Neural progenitor cell (in vitro differentiated cells): ENCODE results near the gene NIFK. TPM values are rescaled to one million over a fixed set of nuclear protein-coding genes. Genes with fewer than 3 reads are reported as not detected.

Experiments used
- DNase-seq: peaks from one replicate; pipeline ENCODE4 v3.0.0-alpha.2; 2016; ENCODE audit warnings: low spot score
- H2AFZ ChIP-seq: fragments of 200-600 bp; sonication (generic); replicated peaks from 2 replicates; pipeline ENCODE4 v1.6.1; 2016; ENCODE audit warnings: antibody characterized with exemption
- H3F3A ChIP-seq: fragments of 200-600 bp; sonication (generic); 2 replicates; pipeline ENCODE4 v1.6.1; 2016; ENCODE audit warnings: antibody characterized with exemption, low read depth
- H3K27ac ChIP-seq: fragments of 200-600 bp; sonication (generic); 2 replicates; pipeline ENCODE4 v1.5.1; 2016; ENCODE audit warnings: mild to moderate bottlenecking
- H3K27me3 ChIP-seq: fragments of 200-600 bp; sonication (generic); 2 replicates; pipeline ENCODE4 v1.6.1; 2016; ENCODE audit warnings: mild to moderate bottlenecking, moderate library complexity
- H3K36me3 ChIP-seq: fragments of 200-600 bp; sonication (generic); 2 replicates; pipeline ENCODE4 v1.5.1; 2016
- H3K4me1 ChIP-seq: fragments of 200-600 bp; sonication (generic); 2 replicates; pipeline ENCODE4 v1.6.1; 2016; ENCODE audit warnings: mixed run types
- H3K4me2 ChIP-seq: fragments of 200-600 bp; sonication (generic); 2 replicates; pipeline ENCODE4 v1.6.1; 2016
- H3K4me3 ChIP-seq: fragments of 200-600 bp; sonication (generic); 2 replicates; pipeline ENCODE4 v1.5.1; 2016
- H3K79me2 ChIP-seq: fragments of 200-600 bp; sonication (generic); 2 replicates; pipeline ENCODE4 v1.6.1; 2016; ENCODE audit warnings: low read depth
- H3K9ac ChIP-seq: fragments of 200-600 bp; sonication (generic); 2 replicates; pipeline ENCODE4 v1.6.1; 2016
- H3K9me3 ChIP-seq: fragments of 200-600 bp; sonication (generic); 2 replicates; pipeline ENCODE4 v1.5.1; 2016; ENCODE audit warnings: low read depth
- H4K20me1 ChIP-seq: fragments of 200-600 bp; sonication (generic); 2 replicates; pipeline ENCODE4 v1.6.1; 2016; ENCODE audit warnings: low read depth
- H3K27ac Mint-ChIP-seq: 3 replicates; pipeline ENCODE4 v1.8.0; 2021; ENCODE audit warnings: mixed read lengths
- H3K27me3 Mint-ChIP-seq: 2 replicates; pipeline ENCODE4 v1.8.0; 2022; ENCODE audit warnings: low read depth, mild to moderate bottlenecking, inconsistent platforms, moderate library complexity, mixed read lengths; ENCODE audit not compliant: insufficient read depth
- H3K36me3 Mint-ChIP-seq: 3 replicates; pipeline ENCODE4 v1.8.0; 2021; ENCODE audit warnings: mixed read lengths
- H3K4me1 Mint-ChIP-seq: 3 replicates; pipeline ENCODE4 v1.8.0; 2021; ENCODE audit warnings: mixed read lengths
- H3K4me3 Mint-ChIP-seq: 3 replicates; pipeline ENCODE4 v1.8.0; 2021; ENCODE audit warnings: mild to moderate bottlenecking, moderate library complexity, mixed read lengths
- H3K9me3 Mint-ChIP-seq: 3 replicates; pipeline ENCODE4 v1.8.0; 2020; ENCODE audit warnings: mixed read lengths
- CTCF ChIP-seq: fragments of 200-600 bp; sonication (generic); IDR thresholded peaks from 2 replicates; pipeline ENCODE4 v1.5.1; 2017; ENCODE audit warnings: antibody characterized with exemption, mild to moderate bottlenecking
- EZH2 ChIP-seq: fragments of 200-600 bp; sonication (generic); IDR thresholded peaks from 2 replicates; pipeline ENCODE4 v1.6.1; 2017; ENCODE audit warnings: antibody characterized with exemption, mild to moderate bottlenecking, moderate library complexity
- EZH2phosphoT487 ChIP-seq: fragments of 200-600 bp; sonication (generic); IDR thresholded peaks from 2 replicates; pipeline ENCODE4 v1.6.1; 2017; ENCODE audit warnings: antibody characterized with exemption
- total RNA-seq: library from RNA; depleted of rRNA; stranded (reverse); fragments of >200 nt; gene quantifications from 2 replicates; pipeline ENCODE4 v1.2.3, GENCODE V29; 2015; ENCODE audit warnings: low replicate concordance

The NIFK gene
- total RNA-seq, 1 donor from 2014 or later, result 126 TPM

- Histone ChIP-seq H2AFZ (no peak overlapping the region), H4K20me1 (no peaks in the 10 kb centered on the region), H3K9ac (no peak overlapping the region), H3K4me2 (no peak overlapping the region), H3K9me3 (no peaks in the 10 kb centered on the region), H3K27me3 (no peaks in the 10 kb centered on the region), H3F3A (peaks cover 13% of the 10 kb centered on the region), H3K36me3 (no peaks in the 10 kb centered on the region), H3K4me3 (no peak overlapping the region), H3K27ac (no peak overlapping the region), H3K79me2 (no peaks in the 10 kb centered on the region), H3K4me1 (no peaks in the 10 kb centered on the region)
- TF ChIP-seq CTCF (no peak), EZH2 (no peak), EZH2phosphoT487 (no peak)
- Mint-ChIP-seq H3K4me3 (no peak overlapping the region), H3K9me3 (no peaks in the 10 kb centered on the region), H3K27ac (no peak overlapping the region), H3K27me3 (peaks cover 2% of the 10 kb centered on the region), H3K4me1 (peaks cover 8% of the 10 kb centered on the region), H3K36me3 (no peaks in the 10 kb centered on the region)
- no peak for DNase-seq
These were observed 41.0 kb upstream of the NIFK start for GRCh38 chr2:121777699-121778058.

GRCh38 chr2:121776885-121777698 lies 40.4 kb upstream of the NIFK start:
- no peak overlapping the region for H3K4me2 ChIP-seq
- Mint-ChIP-seq H3K27me3 (peaks cover 2% of the 10 kb centered on the region), H3K4me3 (no peak overlapping the region), H3K36me3 (no peaks in the 10 kb centered on the region), H3K9me3 (no peaks in the 10 kb centered on the region), H3K4me1 (peaks cover 12% of the 10 kb centered on the region), H3K27ac (no peak overlapping the region)
- no peaks in the 10 kb centered on the region for H3K79me2 ChIP-seq
- no peaks in the 10 kb centered on the region for H4K20me1 ChIP-seq
- H3F3A ChIP-seq, result peaks cover 13% of the 10 kb centered on the region
- no peak overlapping the region for H2AFZ ChIP-seq
- H3K4me1 ChIP-seq, result peaks cover 4% of the 10 kb centered on the region
- no peaks in the 10 kb centered on the region for H3K27me3 ChIP-seq
- H3K9me3 ChIP-seq, result no peaks in the 10 kb centered on the region
- H3K36me3 ChIP-seq, result no peaks in the 10 kb centered on the region
- no peak overlapping the region for H3K4me3 ChIP-seq
- H3K27ac ChIP-seq, result no peak overlapping the region
- H3K9ac ChIP-seq, result no peak overlapping the region
- no peak for DNase-seq
- TF ChIP-seq EZH2 (no peak), EZH2phosphoT487 (no peak), CTCF (no peak)

GRCh38 chr2:121776361-121776760 lies 39.7 kb upstream of the NIFK start:
- H3K4me3 ChIP-seq, result no peak overlapping the region
- Mint-ChIP-seq H3K27me3 (peaks cover 2% of the 10 kb centered on the region), H3K4me3 (no peak overlapping the region), H3K9me3 (no peaks in the 10 kb centered on the region), H3K4me1 (peaks cover 19% of the 10 kb centered on the region), H3K36me3 (no peaks in the 10 kb centered on the region), H3K27ac (no peak overlapping the region)
- no peak overlapping the region for H3K27ac ChIP-seq
- peaks cover 5% of the 10 kb centered on the region for H3K4me1 ChIP-seq
- no peaks in the 10 kb centered on the region for H3K36me3 ChIP-seq
- no peak overlapping the region for H3K9ac ChIP-seq
- no peak for DNase-seq
- H3K9me3 ChIP-seq, result no peaks in the 10 kb centered on the region
- TF ChIP-seq EZH2 (no peak), EZH2phosphoT487 (no peak), CTCF (no peak)
- H2AFZ ChIP-seq, result no peak overlapping the region
- no peaks in the 10 kb centered on the region for H3K79me2 ChIP-seq
- no peaks in the 10 kb centered on the region for H4K20me1 ChIP-seq
- no peaks in the 10 kb centered on the region for H3K27me3 ChIP-seq
- no peak overlapping the region for H3K4me2 ChIP-seq
- H3F3A ChIP-seq, result peaks cover 13% of the 10 kb centered on the region
